ENCODE data around the gene VAMP3. TPM values are rescaled to one million over a fixed set of nuclear protein-coding genes. Genes with fewer than 3 reads are reported as not detected.

VAMP3 gene
- total RNA-seq, 1 donor from 2014 or later = 75.1 TPM

GRCh38 chr1:7813677-7814373, 42.7 kb downstream of the VAMP3 start:
- no peak for DNase-seq

GRCh38 chr1:7821282-7821681, 50.2 kb downstream of the VAMP3 start:
- DNase-seq = no peak

- no peak for DNase-seq
These were observed 53.6 kb downstream of the VAMP3 start for GRCh38 chr1:7824701-7825100.

- DNase-seq = no peak
These were observed 55.3 kb downstream of the VAMP3 start for GRCh38 chr1:7826363-7826762.

GRCh38 chr1:7827126-7827955, 56.2 kb downstream of the VAMP3 start:
- peak; percentile 29 for DNase-seq

Other genes starting within 250 kb of the VAMP3 start
- 9.5 TPM for gene PER3, start 13.0 kb downstream of the VAMP3 start, total RNA-seq
- not detected for gene UTS2, start 81.8 kb downstream of the VAMP3 start, total RNA-seq
- not detected for gene TNFRSF9, start 169.5 kb downstream of the VAMP3 start, total RNA-seq
- 212 TPM for gene PARK7, start 190.4 kb downstream of the VAMP3 start, total RNA-seq